NCI-H2107 treated with DMSO at 0.1 percent for 48 hours (cell line): Measurements from ENCODE around the gene ATP9B.

ENCODE experiments used
- DNase-seq: peaks from one replicate; lab custom pipeline; 2025; ENCODE audit not compliant: unreplicated experiment; lab: John Stamatoyannopoulos, UW

ATP9B gene

DNA sequence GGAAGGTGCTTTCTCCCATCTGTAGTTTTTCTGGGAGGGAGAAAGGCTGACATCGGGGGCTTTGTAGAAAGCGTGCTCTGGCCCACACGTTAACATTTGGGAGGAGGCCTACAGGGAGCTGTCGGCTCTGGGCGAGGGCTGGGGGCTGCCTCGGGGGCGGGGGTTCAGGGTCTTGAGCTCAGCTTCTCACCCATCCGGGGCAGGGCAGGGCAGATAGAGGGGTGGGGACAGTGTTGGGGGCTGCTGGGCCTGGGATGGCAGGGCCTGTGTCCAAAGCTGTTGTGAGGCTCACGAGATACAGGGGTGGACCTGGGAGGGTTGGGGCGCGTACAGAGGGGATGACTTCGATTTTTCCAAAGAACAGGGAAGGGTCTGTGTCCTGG, 353.6 kb downstream of the ATP9B start:
- no peak for DNase-seq

- no peak for DNase-seq
These were observed 354.2 kb downstream of the ATP9B start for GRCh38 chr18:79423211-79424007.

DNA sequence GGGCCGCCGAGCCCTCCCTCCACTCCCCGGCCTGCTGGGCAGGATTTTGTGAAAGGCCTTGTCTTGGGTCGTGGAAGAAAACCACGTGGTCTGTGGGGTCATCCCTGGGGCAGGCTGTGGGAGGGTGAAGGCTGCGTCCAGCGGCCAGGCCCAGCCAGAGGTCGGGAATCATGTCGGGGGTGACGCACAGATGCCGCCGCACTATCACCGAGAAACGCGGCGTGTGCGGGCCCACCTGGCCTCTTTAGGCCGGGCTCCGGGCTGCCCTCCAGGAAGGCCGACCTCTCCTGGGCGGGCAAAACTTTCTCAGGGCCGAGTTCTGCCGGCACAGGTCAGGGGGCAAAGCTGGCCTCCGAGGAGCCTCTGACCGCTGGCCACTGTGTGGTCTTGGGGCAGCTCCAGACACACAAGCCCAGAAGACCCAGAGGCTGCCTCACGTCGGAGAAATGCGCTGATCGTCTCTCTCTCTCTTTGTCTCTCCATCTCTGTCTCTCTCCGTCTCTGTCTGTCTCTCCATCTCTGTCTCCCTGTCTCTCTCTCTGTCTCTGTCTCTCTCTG, 354.9 kb downstream of the ATP9B start:
- no peak for DNase-seq

DNA sequence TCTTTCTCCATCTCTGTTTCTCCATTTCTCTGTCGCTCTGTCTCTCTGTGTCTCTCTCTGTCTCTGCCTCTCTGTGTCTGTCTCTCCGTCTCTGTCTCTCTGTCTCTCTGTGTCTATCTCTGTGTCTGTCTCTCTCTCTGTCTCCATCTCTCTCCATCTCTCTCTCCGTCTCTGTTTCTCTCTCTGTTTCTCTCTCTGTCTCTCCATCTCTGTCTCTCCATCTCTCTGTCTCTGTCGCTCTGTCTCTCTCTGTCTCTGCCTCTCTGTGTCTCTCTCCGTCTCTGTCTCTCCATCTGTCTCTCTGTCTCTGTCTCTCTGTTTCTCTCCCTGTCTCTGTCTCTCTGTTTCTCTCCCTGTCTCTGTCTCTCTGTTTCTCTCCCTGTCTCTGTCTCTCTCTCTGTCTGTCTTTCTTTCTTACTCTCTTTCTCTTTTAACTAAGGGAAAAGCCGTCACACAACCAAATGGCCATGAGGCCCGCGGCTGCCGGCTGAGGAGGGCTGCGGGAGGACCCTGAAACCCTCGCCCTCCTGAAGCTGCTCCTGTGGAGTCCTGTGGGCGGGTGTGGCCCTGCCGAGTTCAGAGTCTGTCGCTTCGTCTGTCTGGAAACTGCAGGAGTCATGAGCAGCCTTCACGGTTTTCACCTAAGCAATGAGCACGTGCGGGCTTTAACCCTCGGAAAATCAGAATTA, 355.8 kb downstream of the ATP9B start:
- DNase-seq, result no peak

- no peak for DNase-seq
These were observed 356.3 kb downstream of the ATP9B start for GRCh38 chr18:79425569-79425886.

- no peak for DNase-seq
These were observed 357.4 kb downstream of the ATP9B start for GRCh38 chr18:79426376-79427300.

DNA sequence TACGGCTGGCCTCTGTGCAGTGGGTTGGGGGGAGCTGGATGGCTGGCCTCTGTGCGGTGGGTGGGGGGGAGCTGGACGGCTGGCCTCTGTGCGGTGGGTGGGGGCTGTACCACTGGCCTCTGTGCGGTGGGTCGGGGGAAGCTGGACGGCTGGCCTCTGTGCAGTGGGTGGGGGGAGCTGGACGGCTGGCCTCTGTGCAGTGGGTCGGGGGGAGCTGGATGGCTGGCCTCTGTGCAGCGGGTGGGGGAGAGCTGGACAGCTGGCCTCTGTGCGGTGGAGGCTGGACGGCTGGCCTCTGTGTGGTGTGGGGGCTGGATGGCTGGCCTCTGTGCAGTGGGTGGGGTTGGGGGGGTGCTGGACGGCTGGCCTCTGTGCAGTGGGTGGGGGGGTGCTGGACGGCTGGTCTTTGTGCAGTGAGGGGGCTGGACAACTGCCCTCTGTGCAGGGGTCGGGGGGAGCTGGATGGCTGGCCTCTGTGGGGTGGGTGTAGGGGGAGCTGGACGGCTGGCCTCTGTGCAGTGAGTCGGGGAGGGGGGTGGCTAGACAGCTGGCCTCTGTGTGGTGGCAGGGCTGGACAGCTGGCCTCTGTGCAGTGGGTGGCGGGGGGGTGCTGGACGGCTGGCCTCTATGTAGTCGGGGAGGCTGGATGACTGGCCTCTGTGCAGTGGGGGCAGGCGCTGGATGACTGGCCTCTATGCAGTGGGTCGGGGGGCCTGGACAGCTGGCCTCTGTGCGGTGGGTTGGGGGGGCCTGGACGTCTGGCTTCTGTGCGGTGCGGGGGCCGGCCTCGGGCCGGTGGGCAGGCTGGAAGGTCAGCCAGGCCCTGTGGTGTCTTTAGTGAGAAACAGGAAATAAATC, 358.4 kb downstream of the ATP9B start:
- DNase-seq, result no peak
